ENCODE data around the gene CKM.
"Not testable (repeated sequence)": the region's sequence is repeated elsewhere in the genome, so short reads cannot be mapped to it uniquely, and the experiment has no call there.

Gene CKM

DNA sequence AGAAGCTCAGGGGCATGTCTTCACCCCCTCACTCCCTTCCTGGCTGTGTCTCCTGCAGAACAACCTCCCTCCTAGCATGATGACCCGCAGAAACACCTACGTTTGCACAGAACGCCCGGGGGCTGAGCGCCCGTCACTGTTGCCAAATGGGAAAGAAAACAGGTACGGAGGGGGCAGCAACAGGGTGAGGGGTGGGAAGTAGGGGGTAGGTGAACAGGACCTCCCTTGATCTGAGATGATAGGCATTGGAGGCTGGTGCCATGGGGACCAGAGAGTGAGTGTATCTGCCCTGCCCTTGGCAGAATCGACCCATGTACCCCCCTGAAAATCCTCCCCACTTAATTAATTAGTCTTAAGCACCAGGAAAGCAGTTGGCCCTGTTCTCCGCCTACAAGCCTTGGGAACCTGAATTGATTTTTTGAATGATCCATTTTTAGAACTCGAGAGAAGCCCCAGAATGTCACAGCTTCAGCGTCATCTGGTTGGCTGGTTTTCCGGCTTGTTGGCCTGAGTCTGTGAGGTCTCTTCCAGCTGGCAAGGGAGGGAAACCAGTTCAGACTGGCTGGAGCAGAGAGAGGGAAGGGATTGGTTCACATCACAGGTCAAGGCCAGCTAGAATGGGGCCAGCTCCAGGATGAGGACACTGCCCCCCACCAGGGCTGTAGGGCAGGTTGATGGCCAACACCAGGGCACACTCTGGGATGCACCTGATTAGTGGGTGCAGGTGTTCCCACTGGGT, 28.2 kb downstream of the CKM start:
- Mint-ChIP-seq H3K27me3 (no peaks in the 10 kb centered on the region), H3K36me3 (peaks cover 83% of the 10 kb centered on the region), H3K27ac (no peak overlapping the region), H3K9me3 (peaks cover 2% of the 10 kb centered on the region), H3K4me3 (no peak overlapping the region), H3K4me1 (no peaks in the 10 kb centered on the region)
- no peak for ATAC-seq

DNA sequence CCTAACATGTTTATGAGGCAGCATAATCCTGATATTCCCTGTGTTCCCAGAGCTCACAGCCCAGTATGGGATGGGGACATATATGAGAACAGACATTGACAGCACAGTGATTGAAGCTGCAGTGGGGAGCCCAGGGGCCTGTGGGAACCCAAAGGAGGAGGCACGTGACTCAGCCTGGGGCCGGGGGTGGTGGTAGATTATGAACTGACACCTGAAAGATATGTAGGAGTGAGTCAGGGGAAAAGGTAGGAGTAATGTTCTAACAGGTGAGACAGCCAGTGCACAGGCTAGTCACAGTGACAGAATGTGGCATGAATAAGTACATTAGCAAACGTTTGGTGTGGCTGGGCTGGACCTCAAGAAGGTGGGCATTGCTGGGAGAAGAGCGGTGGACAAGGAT, 29.0 kb downstream of the CKM start:
- Mint-ChIP-seq H3K27me3 (no peaks in the 10 kb centered on the region), H3K4me1 (no peaks in the 10 kb centered on the region), H3K4me3 (no peak overlapping the region), H3K27ac (no peak overlapping the region), H3K36me3 (peaks cover 80% of the 10 kb centered on the region), H3K9me3 (peaks cover 2% of the 10 kb centered on the region)
- ATAC-seq = no peak

GRCh38 chr19:45291834-45292233, 30.8 kb downstream of the CKM start:
- Mint-ChIP-seq H3K9me3 (peaks cover 2% of the 10 kb centered on the region), H3K4me1 (no peaks in the 10 kb centered on the region), H3K27me3 (no peaks in the 10 kb centered on the region), H3K4me3 (no peak overlapping the region), H3K27ac (no peak overlapping the region), H3K36me3 (peaks cover 78% of the 10 kb centered on the region)
- ATAC-seq = no peak

DNA sequence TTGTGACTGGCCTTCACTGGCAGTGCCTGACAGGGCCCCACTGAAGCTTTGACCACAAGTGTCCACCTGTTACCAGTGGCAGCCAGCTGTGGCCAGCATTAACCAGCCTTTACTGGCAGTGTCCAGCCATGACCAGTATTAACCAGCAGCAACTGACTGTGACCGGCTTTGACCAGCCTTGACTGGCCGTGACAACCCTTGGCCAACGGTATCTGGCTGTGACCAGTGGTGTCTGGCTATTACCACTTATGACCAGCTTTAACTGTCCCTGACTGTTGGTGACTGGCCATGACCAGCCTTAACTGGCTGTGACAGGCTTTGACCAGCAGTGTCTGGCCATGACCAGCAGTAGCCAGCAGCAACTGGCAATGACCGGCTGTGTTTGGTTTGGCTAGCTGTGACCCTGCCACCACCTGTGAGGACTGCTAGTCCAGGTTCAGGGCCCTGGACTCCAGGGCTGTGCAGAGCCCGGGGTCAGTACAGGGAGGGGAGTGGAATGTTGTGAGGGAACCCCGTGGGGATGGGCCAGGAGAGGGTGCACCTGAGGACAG, 32.2 kb downstream of the CKM start:
- Mint-ChIP-seq H3K27ac (no peak overlapping the region), H3K4me1 (no peaks in the 10 kb centered on the region), H3K36me3 (peaks cover 81% of the 10 kb centered on the region), H3K9me3 (peaks cover 2% of the 10 kb centered on the region), H3K27me3 (no peaks in the 10 kb centered on the region), H3K4me3 (no peak overlapping the region)
- no peak for ATAC-seq

DNA sequence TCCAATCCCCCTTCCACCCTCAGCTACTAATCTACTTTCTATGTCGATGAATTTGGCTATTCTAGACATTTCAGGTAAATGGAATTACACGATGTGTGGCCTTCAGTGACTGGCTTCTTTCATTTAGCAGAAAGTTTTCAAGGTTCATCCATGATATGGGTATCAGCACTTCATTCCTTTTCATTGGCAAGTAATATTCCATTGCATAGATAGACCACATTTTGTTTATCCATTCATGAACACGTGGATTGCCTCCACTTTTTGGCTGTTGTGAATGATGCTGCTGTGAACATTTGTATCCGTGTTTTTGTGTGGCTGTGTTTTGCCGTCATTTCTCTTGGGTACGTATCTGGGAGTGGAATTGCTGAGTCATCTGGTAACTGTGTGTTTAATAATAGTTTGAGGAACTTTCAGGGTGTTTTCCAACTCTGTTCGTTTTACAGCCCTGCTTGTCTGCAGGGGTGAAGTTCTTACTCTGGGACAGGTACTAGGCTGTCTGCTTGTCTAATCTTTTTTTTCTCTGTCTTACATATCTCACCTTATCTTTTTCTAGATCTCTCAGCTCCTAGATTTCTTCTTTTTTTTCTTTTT, 39.1 kb downstream of the CKM start:
- peak; percentile 74 for ATAC-seq
- H3K27me3 Mint-ChIP-seq = no peaks in the 10 kb centered on the region
- peaks cover 85% of the 10 kb centered on the region for H3K36me3 Mint-ChIP-seq
- peaks cover 11% of the 10 kb centered on the region for H3K4me1 Mint-ChIP-seq
- peak overlapping the region; percentile 45 for H3K27ac Mint-ChIP-seq
- peaks cover 4% of the 10 kb centered on the region for H3K9me3 Mint-ChIP-seq
- H3K4me3 Mint-ChIP-seq = no peak overlapping the region

DNA sequence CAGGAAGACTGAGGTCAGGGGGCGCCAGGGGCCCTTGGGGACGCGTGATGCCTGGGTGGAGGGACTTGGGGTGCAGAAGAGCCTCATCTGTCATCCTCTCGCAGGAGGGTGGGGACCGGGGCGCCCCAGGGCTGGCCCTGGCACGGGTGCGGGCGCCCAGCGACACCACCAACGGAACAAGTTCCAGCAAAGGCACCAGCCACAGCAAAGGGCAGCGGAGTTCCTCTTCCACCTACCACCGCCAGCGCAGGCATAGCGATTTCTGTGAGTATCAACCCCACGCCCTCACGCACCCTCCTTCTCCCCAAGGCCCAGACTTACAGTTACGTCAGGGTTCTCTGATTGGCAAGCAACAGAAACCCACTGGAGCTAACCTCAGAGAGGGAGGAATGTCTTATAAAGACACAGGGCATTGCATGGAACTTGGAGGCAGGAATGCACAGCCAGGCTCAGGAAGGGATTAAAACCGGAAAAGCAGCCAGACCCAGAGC, 42.2 kb downstream of the CKM start:
- peak; percentile 45 for ATAC-seq
- Mint-ChIP-seq H3K27ac (no peak overlapping the region), H3K4me3 (no peak overlapping the region), H3K36me3 (peaks cover 82% of the 10 kb centered on the region), H3K4me1 (peaks cover 11% of the 10 kb centered on the region), H3K27me3 (no peaks in the 10 kb centered on the region), H3K9me3 (peaks cover 4% of the 10 kb centered on the region)

- H3K36me3 Mint-ChIP-seq = peaks cover 78% of the 10 kb centered on the region
Measured at GRCh38 chr19:45279587-45280192, 43.0 kb downstream of the CKM start.

DNA sequence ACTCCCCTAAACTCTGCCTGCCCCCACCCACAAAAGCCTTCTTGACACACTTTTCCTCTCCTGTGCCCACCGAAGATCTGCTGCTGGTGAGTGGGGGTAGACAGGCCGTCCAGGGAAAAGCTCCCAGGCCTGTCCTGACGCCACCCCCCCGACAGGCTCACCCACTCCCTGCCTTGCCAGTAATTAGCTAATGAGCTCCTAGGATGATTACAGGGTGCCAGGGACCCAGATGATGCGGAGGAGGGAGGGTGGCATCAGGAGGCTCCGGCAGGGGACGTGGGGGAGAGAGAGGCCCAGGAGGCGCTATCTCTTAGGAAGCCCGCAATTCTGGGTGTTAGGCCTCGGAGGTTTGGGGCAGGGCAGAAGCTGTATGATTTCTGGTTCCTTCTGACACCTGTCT, 44.6 kb downstream of the CKM start:
- no peaks in the 10 kb centered on the region for H3K9me3 Mint-ChIP-seq

More at GRCh38 chr19:45279587-45280192, 43.0 kb downstream of the CKM start:
- Mint-ChIP-seq H3K27me3 (no peaks in the 10 kb centered on the region), H3K4me1 (peaks cover 11% of the 10 kb centered on the region), H3K9me3 (peaks cover 4% of the 10 kb centered on the region), H3K4me3 (no peak overlapping the region), H3K27ac (no peak overlapping the region)
- ATAC-seq = no peak

DNA sequence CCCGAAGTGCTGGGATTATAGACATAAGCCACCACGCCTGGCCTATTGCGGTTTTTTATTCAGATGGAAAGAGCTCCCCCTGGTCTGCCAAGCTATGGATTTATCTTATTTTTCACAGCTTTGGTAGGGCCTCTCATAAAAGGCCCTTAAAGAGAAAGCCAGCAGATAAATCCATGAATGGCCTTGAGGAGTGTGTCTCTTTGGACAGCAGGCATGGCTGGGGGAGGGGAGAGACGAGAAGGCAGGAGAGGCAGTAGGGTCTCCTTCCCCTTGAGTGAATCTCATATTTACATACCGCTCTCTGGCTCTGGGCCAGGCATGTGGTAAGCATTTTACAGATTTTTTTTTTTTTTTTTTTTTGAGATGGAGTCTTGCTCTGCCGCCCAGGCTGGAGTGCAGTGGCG, 46.4 kb downstream of the CKM start:
- Mint-ChIP-seq H3K27ac (no peak overlapping the region), H3K4me1 (no peaks in the 10 kb centered on the region), H3K4me3 (no peak overlapping the region), H3K27me3 (no peaks in the 10 kb centered on the region), H3K36me3 (peaks cover 74% of the 10 kb centered on the region), H3K9me3 (no peaks in the 10 kb centered on the region)
- ATAC-seq = no peak

More for the DNA sequence above, 44.6 kb downstream of the CKM start:
- H3K36me3 Mint-ChIP-seq = peaks cover 77% of the 10 kb centered on the region
- no peak overlapping the region for H3K4me3 Mint-ChIP-seq
- no peaks in the 10 kb centered on the region for H3K4me1 Mint-ChIP-seq
- ATAC-seq = no peak
- H3K27ac Mint-ChIP-seq = no peak overlapping the region
- no peaks in the 10 kb centered on the region for H3K27me3 Mint-ChIP-seq

GRCh38 chr19:45275370-45275971, 47.2 kb downstream of the CKM start:
- H3K36me3 Mint-ChIP-seq = peaks cover 72% of the 10 kb centered on the region
- no peaks in the 10 kb centered on the region for H3K27me3 Mint-ChIP-seq
- no peak for ATAC-seq
- no peak overlapping the region for H3K27ac Mint-ChIP-seq
- no peaks in the 10 kb centered on the region for H3K4me1 Mint-ChIP-seq
- H3K4me3 Mint-ChIP-seq = no peak overlapping the region
- no peaks in the 10 kb centered on the region for H3K9me3 Mint-ChIP-seq

GRCh38 chr19:45273521-45273855, 49.2 kb downstream of the CKM start:
- Mint-ChIP-seq H3K36me3 (peaks cover 59% of the 10 kb centered on the region), H3K4me1 (no peaks in the 10 kb centered on the region), H3K4me3 (no peak overlapping the region), H3K27ac (no peak overlapping the region), H3K9me3 (no peaks in the 10 kb centered on the region), H3K27me3 (no peaks in the 10 kb centered on the region)
- ATAC-seq = no peak

- ATAC-seq = no peak
- H3K4me1 Mint-ChIP-seq = no peaks in the 10 kb centered on the region
- H3K9me3 Mint-ChIP-seq = no peaks in the 10 kb centered on the region
- no peaks in the 10 kb centered on the region for H3K27me3 Mint-ChIP-seq
- H3K27ac Mint-ChIP-seq = no peak overlapping the region
- H3K36me3 Mint-ChIP-seq = peaks cover 47% of the 10 kb centered on the region
- no peak overlapping the region for H3K4me3 Mint-ChIP-seq
Measured at GRCh38 chr19:45271735-45272108, 51.0 kb downstream of the CKM start.

- H3K4me3 Mint-ChIP-seq = no peak overlapping the region
- no peaks in the 10 kb centered on the region for H3K4me1 Mint-ChIP-seq
- no peaks in the 10 kb centered on the region for H3K9me3 Mint-ChIP-seq
- H3K27me3 Mint-ChIP-seq = no peaks in the 10 kb centered on the region
- peaks cover 44% of the 10 kb centered on the region for H3K36me3 Mint-ChIP-seq
- ATAC-seq = no peak
- no peak overlapping the region for H3K27ac Mint-ChIP-seq
Measured at GRCh38 chr19:45271098-45271734, 51.5 kb downstream of the CKM start.

- H3K4me3 Mint-ChIP-seq = not testable (repeated sequence)
Measured at GRCh38 chr19:45269939-45270338, 52.7 kb downstream of the CKM start.

DNA sequence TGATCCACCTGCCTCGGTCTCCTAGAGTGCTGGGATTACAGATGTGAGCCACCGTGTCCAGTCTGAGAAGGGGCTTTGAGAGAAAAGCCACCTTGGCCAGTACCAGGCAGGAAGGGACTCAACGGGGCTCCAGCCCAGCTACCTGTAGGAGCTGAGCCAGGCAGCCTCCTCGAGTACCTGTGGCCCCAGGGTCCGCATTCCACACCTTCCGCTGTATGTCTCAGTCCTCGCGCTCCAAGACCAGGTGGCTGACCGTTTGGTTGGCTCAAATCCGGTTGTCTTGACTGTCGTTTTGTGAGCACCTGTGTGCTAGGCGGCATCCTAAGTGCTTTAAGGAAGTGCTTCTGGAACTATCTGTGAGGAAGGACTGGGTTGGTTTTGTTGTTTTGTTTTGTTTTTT, 55.4 kb downstream of the CKM start:
- H3K9me3 Mint-ChIP-seq = no peaks in the 10 kb centered on the region
- peaks cover 32% of the 10 kb centered on the region for H3K36me3 Mint-ChIP-seq
- H3K4me3 Mint-ChIP-seq = no peak overlapping the region
- H3K27ac Mint-ChIP-seq = no peak overlapping the region
- H3K27me3 Mint-ChIP-seq = no peaks in the 10 kb centered on the region
- ATAC-seq = no peak
- peaks cover 12% of the 10 kb centered on the region for H3K4me1 Mint-ChIP-seq

More at GRCh38 chr19:45269939-45270338, 52.7 kb downstream of the CKM start:
- not testable (repeated sequence) for H3K9me3 Mint-ChIP-seq, H3K27me3 Mint-ChIP-seq, H3K27ac Mint-ChIP-seq, ATAC-seq, H3K4me1 Mint-ChIP-seq
- H3K36me3 Mint-ChIP-seq = peaks cover 46% of the 10 kb centered on the region

Data from stimulated activated memory B cell treated with anti-CD40 and anti-IgM and Interleukin-4, amounts not matched to agents 10 μg/mL and 1 μg/mL and 100 μg/mL, for 72 hours (primary cell).